OCI-LY1 (cell line): Measurements from ENCODE around the gene WHRN.

Experiments used
- H2AFZ ChIP-seq: fragments of 200-600 bp; sonication (generic), shearing (Covaris generic); 2 replicates; pipeline ENCODE4 v1.6.0; 2014; ENCODE audit warnings: antibody characterized with exemption, mild to moderate bottlenecking, low read length
- H3F3A ChIP-seq: fragments of 200-600 bp; sonication (generic), shearing (Covaris generic); 2 replicates; pipeline ENCODE4 v1.6.0; 2014; ENCODE audit warnings: mild to moderate bottlenecking, antibody characterized with exemption, low read length, moderate library complexity; ENCODE audit not compliant: insufficient read depth
- H3K27ac ChIP-seq: fragments of 200-600 bp; sonication (generic); 2 replicates; pipeline ENCODE4 v1.5.1; 2014; ENCODE audit warnings: low read length, mixed run types, mild to moderate bottlenecking, low read depth; ENCODE audit not compliant: poor library complexity, severe bottlenecking
- H3K27me3 ChIP-seq: fragments of 200-600 bp; sonication (generic); 2 replicates; pipeline ENCODE4 v1.6.0; 2014; ENCODE audit warnings: antibody characterized with exemption, mild to moderate bottlenecking, low read length, moderate library complexity; ENCODE audit not compliant: insufficient read depth
- H3K36me3 ChIP-seq: fragments of 200-600 bp; sonication (generic); 2 replicates; pipeline ENCODE4 v1.6.1; 2014; ENCODE audit warnings: mild to moderate bottlenecking, antibody characterized with exemption, low read length, moderate library complexity, mixed read lengths; ENCODE audit not compliant: insufficient read depth
- H3K4me1 ChIP-seq: fragments of 200-600 bp; sonication (generic); 2 replicates; pipeline ENCODE4 v1.5.1; 2014; ENCODE audit warnings: mild to moderate bottlenecking, low read length, moderate library complexity; ENCODE audit not compliant: insufficient read depth, severe bottlenecking
- H3K4me2 ChIP-seq: fragments of 200-600 bp; sonication (generic), shearing (Covaris generic); 2 replicates; pipeline ENCODE4 v1.6.1; 2014; ENCODE audit warnings: low read length
- H3K4me3 ChIP-seq: fragments of 200-600 bp; sonication (generic); 2 replicates; pipeline ENCODE4 v1.5.1; 2014; ENCODE audit warnings: low read length, low read depth, mild to moderate bottlenecking, mixed read lengths; ENCODE audit not compliant: poor library complexity, severe bottlenecking
- H3K79me2 ChIP-seq: fragments of 200-600 bp; shearing (Covaris generic); 2 replicates; pipeline ENCODE4 v1.6.1; 2016; ENCODE audit warnings: mixed run types, low read length, mixed read lengths; ENCODE audit not compliant: insufficient read depth
- H3K9ac ChIP-seq: fragments of 200-600 bp; sonication (generic), shearing (Covaris generic); 2 replicates; pipeline ENCODE4 v1.6.1; 2014; ENCODE audit warnings: mild to moderate bottlenecking, low read length, mixed read lengths
- H3K9me2 ChIP-seq: fragments of 200-600 bp; sonication (generic), shearing (Covaris generic); 2 replicates; pipeline ENCODE4 v1.6.1; 2014; ENCODE audit warnings: low read depth, mild to moderate bottlenecking, low read length, mixed read lengths
- H3K9me3 ChIP-seq: fragments of 200-600 bp; shearing (Covaris generic); 2 replicates; pipeline ENCODE4 v1.6.1; 2014; ENCODE audit warnings: low read length, mixed read lengths
- H4K20me1 ChIP-seq: fragments of 200-600 bp; sonication (generic), shearing (Covaris generic); 2 replicates; pipeline ENCODE4 v1.6.0; 2016; ENCODE audit warnings: mild to moderate bottlenecking, low read length; ENCODE audit not compliant: insufficient read depth
- CTCF ChIP-seq: fragments of 200-600 bp; sonication (generic), shearing (Covaris generic); IDR thresholded peaks from 2 replicates; pipeline ENCODE4 v1.5.1; 2017; ENCODE audit warnings: mild to moderate bottlenecking, antibody characterized with exemption, low read length, moderate library complexity, mixed read lengths
- EZH2 ChIP-seq: fragments of 200-600 bp; sonication (generic), shearing (Covaris generic); IDR thresholded peaks from 2 replicates; pipeline ENCODE4 v1.8.0; 2017; ENCODE audit warnings: borderline replicate concordance, mixed run types, mild to moderate bottlenecking, antibody characterized with exemption, low read length, moderate library complexity, mixed read lengths

Gene WHRN

GRCh38 chr9:114399381-114399780 lies 105.9 kb downstream of the WHRN start:
- no peak overlapping the region for H3K4me2 ChIP-seq
- no peak overlapping the region for H3K4me3 ChIP-seq
- no peaks in the 10 kb centered on the region for H3K9me3 ChIP-seq
- H3K4me1 ChIP-seq, result peaks cover 37% of the 10 kb centered on the region
- no peaks in the 10 kb centered on the region for H3K9me2 ChIP-seq
- peaks cover 3% of the 10 kb centered on the region; the same call in 1 of the 2 replicates for H3K36me3 ChIP-seq
- no peak overlapping the region for H3K9ac ChIP-seq
- no peak overlapping the region for H3K27ac ChIP-seq
- no peaks in the 10 kb centered on the region for H3K79me2 ChIP-seq
- H3F3A ChIP-seq, result 0 out of 2 replicates have a peak, but pooled peaks cover 2% of the 10 kb centered on the region
- TF ChIP-seq CTCF, result no peak
- TF ChIP-seq EZH2, result no peak
- no peaks in the 10 kb centered on the region for H4K20me1 ChIP-seq
- H3K27me3 ChIP-seq, result no peaks in the 10 kb centered on the region
- H2AFZ ChIP-seq, result no peak overlapping the region

GRCh38 chr9:114397848-114398605 lies 107.2 kb downstream of the WHRN start:
- peaks cover 45% of the 10 kb centered on the region for H3K4me1 ChIP-seq
- 0 out of 2 replicates have a peak, but pooled peaks cover 4% of the 10 kb centered on the region for H3F3A ChIP-seq
- H3K36me3 ChIP-seq, result peaks cover 3% of the 10 kb centered on the region; the same call in 1 of the 2 replicates
- TF ChIP-seq CTCF, result no peak
- no peaks in the 10 kb centered on the region for H3K27me3 ChIP-seq
- H3K9me2 ChIP-seq, result no peaks in the 10 kb centered on the region
- peak overlapping the region; percentile 67 for H3K9ac ChIP-seq
- no peak overlapping the region for H2AFZ ChIP-seq
- peak overlapping the region; percentile 99 for H3K27ac ChIP-seq
- H4K20me1 ChIP-seq, result no peaks in the 10 kb centered on the region
- H3K79me2 ChIP-seq, result no peaks in the 10 kb centered on the region
- H3K4me3 ChIP-seq, result peak overlapping the region; percentile 68
- peak overlapping the region; percentile 71 for H3K4me2 ChIP-seq
- no peaks in the 10 kb centered on the region for H3K9me3 ChIP-seq

GRCh38 chr9:114397219-114397847 lies 107.9 kb downstream of the WHRN start:
- Histone ChIP-seq H3K36me3 (peaks cover 3% of the 10 kb centered on the region; the same call in 1 of the 2 replicates), H3K9me3 (no peaks in the 10 kb centered on the region), H3K9me2 (no peaks in the 10 kb centered on the region), H3K4me3 (peak overlapping the region; percentile 68), H3K27ac (peak overlapping the region; percentile 99), H3F3A (0 out of 2 replicates have a peak, but pooled peaks cover 4% of the 10 kb centered on the region), H3K79me2 (no peaks in the 10 kb centered on the region), H2AFZ (no peak overlapping the region), H3K27me3 (no peaks in the 10 kb centered on the region), H4K20me1 (no peaks in the 10 kb centered on the region), H3K4me1 (peaks cover 52% of the 10 kb centered on the region), H3K9ac (peak overlapping the region; percentile 57), H3K4me2 (peak overlapping the region; percentile 71)
- no peak for TF ChIP-seq CTCF
- TF ChIP-seq EZH2, result no peak
